Activated CD8-positive, alpha-beta T cell treated with anti-CD3 and anti-CD28 coated beads for 36 hours (primary cell): ENCODE data around the gene GLI1. TPM values are rescaled to one million over a fixed set of nuclear protein-coding genes. Genes with fewer than 3 reads are reported as not detected.

ENCODE experiments used
- ATAC-seq: fragments of 200-7000 bp; cut with Tn5 transposase; one replicate; pipeline ENCODE4 v1.10.0; 2021; ENCODE audit warnings: mild to moderate bottlenecking, moderate library complexity
- CTCF ChIA-PET: fragments of 350-600 bp; sonication (Branson Sonifier 250); formaldehyde crosslinking; loops from one replicate; lab custom pipeline; 2021; ENCODE audit warnings: antibody characterized with exemption; lab: Charles Lee
- POLR2A ChIA-PET: fragments of 350-600 bp; sonication (Branson Sonifier 250); formaldehyde crosslinking; loops from one replicate; lab custom pipeline; 2021; ENCODE audit warnings: antibody characterized with exemption; lab: Charles Lee
- DNase-seq: peaks from one replicate; pipeline ENCODE4 v3.0.0-alpha.2; 2020
- H3K27ac Mint-ChIP-seq: one replicate; pipeline ENCODE4 v1.8.0; 2021; ENCODE audit warnings: mild to moderate bottlenecking, mixed read lengths
- H3K27me3 Mint-ChIP-seq: one replicate; pipeline ENCODE4 v1.8.0; 2021; ENCODE audit warnings: mixed read lengths
- H3K36me3 Mint-ChIP-seq: one replicate; pipeline ENCODE4 v1.8.0; 2021; ENCODE audit warnings: low read depth, mixed read lengths
- H3K4me1 Mint-ChIP-seq: one replicate; pipeline ENCODE4 v1.8.0; 2021; ENCODE audit warnings: low read depth, mixed read lengths
- H3K4me3 Mint-ChIP-seq: one replicate; pipeline ENCODE4 v1.8.0; 2021; ENCODE audit warnings: mild to moderate bottlenecking, moderate library complexity, mixed read lengths
- H3K9me3 Mint-ChIP-seq: one replicate; pipeline ENCODE4 v1.8.0; 2021; ENCODE audit warnings: mixed read lengths
- intact Hi-C: fragments of 100-400 bp; cut with micrococcal nuclease; formaldehyde crosslinking; loops from one replicate; pipeline ENCODE4 v1.10.0; 2022
- total RNA-seq, 2 experiments: library from RNA; stranded (reverse); gene quantifications; one replicate each; pipeline ENCODE4 v1.2.3, GENCODE V29; 2021
- TF ChIP-seq, protein P1 (sequence below): fragments of 200-600 bp; IDR thresholded peaks from one replicate; pipeline ENCODE4 v1.8.0; 2022; ENCODE audit warnings: antibody characterized with exemption, mild to moderate bottlenecking

The GLI1 gene
- total RNA-seq, 2 experiments from 2014 or later, result 0.20 to 0.83 TPM

DNA sequence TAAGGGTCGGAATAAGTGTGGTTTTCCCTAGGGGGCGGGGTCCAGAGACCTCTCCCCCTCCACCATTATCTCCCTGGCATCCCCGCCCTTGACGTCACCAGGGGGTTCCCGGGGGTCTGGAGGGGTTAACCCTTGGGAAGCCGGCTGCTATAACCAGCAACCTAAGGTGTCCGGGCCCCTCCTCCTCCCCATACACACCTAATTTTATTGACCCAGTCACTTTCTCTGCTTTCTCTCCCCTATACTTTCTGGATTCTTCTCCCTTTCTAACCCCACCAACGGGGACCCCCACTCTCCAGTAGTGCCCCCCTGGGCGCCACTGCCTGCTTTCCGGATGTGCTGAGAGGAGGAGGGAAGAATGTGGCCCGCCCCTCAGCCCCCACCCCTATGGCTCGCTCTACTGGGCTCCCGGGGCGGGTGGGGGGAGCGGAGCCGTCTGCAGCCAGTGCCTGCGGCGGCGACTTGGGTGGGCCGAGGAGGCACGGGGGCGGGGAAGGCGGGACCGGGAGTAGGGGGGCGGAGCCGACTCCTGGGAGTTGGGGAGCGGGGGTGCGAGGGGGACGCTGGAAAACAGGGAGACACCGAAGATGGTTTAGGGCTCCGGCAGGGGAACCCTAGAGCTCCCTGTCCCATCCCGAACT, 1.8 kb downstream of the GLI1 start:
- CTCF ChIA-PET, result interaction anchor here (0.6 to 6.8 kb wide), 14 partner anchors 9 to 220 kb away, joined by 3 to 152 read pairs (median 6); partner anchors contain the start of genes ARHGAP9, DDIT3 and MARS1
- intact Hi-C loops, result no loop called here
- DNase-seq (peak; percentile 61), ATAC-seq (no peak)
- Mint-ChIP-seq H3K27ac (no peak overlapping the region), H3K27me3 (peaks cover 4% of the 10 kb centered on the region), H3K36me3 (no peaks in the 10 kb centered on the region), H3K4me1 (peaks cover 46% of the 10 kb centered on the region), H3K9me3 (no peaks in the 10 kb centered on the region), H3K4me3 (peak overlapping the region; percentile 83)
- TF ChIP-seq, protein P1, sequence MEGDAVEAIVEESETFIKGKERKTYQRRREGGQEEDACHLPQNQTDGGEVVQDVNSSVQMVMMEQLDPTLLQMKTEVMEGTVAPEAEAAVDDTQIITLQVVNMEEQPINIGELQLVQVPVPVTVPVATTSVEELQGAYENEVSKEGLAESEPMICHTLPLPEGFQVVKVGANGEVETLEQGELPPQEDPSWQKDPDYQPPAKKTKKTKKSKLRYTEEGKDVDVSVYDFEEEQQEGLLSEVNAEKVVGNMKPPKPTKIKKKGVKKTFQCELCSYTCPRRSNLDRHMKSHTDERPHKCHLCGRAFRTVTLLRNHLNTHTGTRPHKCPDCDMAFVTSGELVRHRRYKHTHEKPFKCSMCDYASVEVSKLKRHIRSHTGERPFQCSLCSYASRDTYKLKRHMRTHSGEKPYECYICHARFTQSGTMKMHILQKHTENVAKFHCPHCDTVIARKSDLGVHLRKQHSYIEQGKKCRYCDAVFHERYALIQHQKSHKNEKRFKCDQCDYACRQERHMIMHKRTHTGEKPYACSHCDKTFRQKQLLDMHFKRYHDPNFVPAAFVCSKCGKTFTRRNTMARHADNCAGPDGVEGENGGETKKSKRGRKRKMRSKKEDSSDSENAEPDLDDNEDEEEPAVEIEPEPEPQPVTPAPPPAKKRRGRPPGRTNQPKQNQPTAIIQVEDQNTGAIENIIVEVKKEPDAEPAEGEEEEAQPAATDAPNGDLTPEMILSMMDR, result no peak
- POLR2A ChIA-PET, result interaction anchor here (0.6 to 5.8 kb wide), 13 partner anchors 8 to 237 kb away, joined by 3 to 50 read pairs (median 3); partner anchors contain the start of genes ARHGAP9 and DDIT3

DNA sequence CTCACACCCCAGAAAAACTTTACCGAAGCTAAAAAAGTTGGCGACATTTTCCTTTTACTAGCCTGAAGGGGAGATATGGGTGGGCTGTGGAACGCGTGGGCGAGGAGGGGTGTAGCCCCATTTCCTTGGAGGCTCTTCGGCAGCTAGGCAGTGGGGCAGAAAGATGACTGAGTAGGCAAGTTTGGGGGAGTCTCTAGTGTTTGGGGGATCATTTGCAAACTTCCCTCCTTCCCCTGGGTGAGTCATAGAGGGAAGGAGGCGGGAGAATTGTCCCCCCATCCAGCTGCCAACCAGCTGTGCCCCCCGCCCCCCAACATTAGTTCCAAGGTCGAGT, 2.3 kb downstream of the GLI1 start:
- no peak for ATAC-seq
- peaks cover 42% of the 10 kb centered on the region for H3K4me1 Mint-ChIP-seq
- peaks cover under 1% of the 10 kb centered on the region for H3K36me3 Mint-ChIP-seq
- TF ChIP-seq, protein P1, result no peak
- peak overlapping the region; percentile 83 for H3K4me3 Mint-ChIP-seq
- intact Hi-C loops, result no loop called here
- ChIA-PET CTCF (interaction anchor here (0.6 to 6.8 kb wide), 14 partner anchors 9 to 220 kb away, joined by 3 to 152 read pairs (median 6); partner anchors contain the start of genes ARHGAP9, DDIT3 and MARS1), POLR2A (interaction anchor here (0.6 to 5.8 kb wide), 11 partner anchors 9 to 237 kb away, joined by 3 to 50 read pairs (median 8); partner anchors contain the start of genes ARHGAP9 and DDIT3)
- H3K27me3 Mint-ChIP-seq, result peaks cover 4% of the 10 kb centered on the region
- H3K9me3 Mint-ChIP-seq, result no peaks in the 10 kb centered on the region
- peak overlapping the region; percentile 16 for H3K27ac Mint-ChIP-seq
- peak; percentile 57 for DNase-seq

DNA sequence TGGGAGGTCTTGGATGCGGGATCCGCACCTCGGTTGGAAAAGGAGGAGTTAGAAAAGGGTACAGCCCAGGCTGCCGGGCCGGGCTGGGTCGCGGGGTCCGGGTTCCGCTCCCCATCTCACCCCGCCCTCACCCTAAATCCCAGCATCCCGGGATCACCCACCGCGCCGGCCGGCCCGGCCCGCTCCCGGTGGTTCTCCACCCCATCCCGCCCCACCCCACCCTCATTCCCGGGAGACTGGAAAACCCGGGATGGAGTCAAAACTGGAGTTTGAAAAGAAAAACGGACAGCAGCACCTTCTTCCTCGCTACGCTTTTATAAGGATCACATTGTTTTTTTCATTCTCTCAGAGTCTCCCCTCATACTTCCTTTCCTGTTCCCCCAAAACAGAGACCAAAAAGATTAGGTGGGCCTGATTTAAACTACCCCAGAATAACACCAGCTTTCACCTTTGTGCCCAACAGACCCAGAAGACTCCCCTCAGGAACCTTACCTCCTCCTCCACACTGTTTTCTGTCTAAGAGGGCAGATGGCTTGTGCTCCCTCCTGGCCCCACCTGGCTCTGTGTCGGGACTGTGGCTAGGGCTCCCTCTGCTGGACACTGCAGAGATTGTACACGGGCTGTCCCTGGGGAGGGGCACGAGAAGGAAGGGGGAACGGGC, 2.8 kb downstream of the GLI1 start:
- CTCF ChIA-PET, result interaction anchor here (0.6 to 6.8 kb wide), 13 partner anchors 9 to 218 kb away, joined by 3 to 152 read pairs (median 5); partner anchors contain the start of genes ARHGAP9, DDIT3 and MARS1
- POLR2A ChIA-PET, result interaction anchor here (0.6 to 5.8 kb wide), 9 partner anchors 9 to 238 kb away, joined by 3 to 50 read pairs (median 4); partner anchors contain the start of genes ARHGAP9 and DDIT3
- intact Hi-C loops, result no loop called here
- Mint-ChIP-seq H3K9me3 (no peaks in the 10 kb centered on the region), H3K4me1 (peaks cover 40% of the 10 kb centered on the region), H3K36me3 (peaks cover 5% of the 10 kb centered on the region), H3K4me3 (peak overlapping the region; percentile 83), H3K27ac (peak overlapping the region; percentile 88), H3K27me3 (peaks cover 4% of the 10 kb centered on the region)
- TF ChIP-seq, protein P1, result peak; percentile 89
- ATAC-seq (peak; percentile 78), DNase-seq (peak; percentile 94)

DNA sequence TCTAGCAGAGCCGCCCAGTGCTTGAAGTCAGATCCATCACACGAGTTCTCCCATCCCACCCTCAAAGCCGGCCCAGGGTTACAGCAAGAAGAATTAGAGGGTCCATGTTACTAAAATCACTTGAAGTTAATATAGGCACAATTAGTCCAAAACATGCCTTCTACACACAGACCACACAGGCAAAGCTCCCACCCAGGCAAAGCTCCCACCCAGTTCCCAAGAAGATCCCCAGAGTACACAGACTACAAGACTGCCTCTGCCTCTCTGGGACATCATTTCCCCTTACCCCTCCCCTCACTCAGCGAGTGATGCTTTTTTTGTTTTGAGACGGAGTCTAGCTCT, 3.3 kb downstream of the GLI1 start:
- peak overlapping the region; percentile 88 for H3K27ac Mint-ChIP-seq
- ATAC-seq (no peak), DNase-seq (no peak)
- H3K4me3 Mint-ChIP-seq, result peak overlapping the region; percentile 83
- ChIA-PET CTCF (interaction anchor here (0.8 to 6.8 kb wide), 14 partner anchors 9 to 228 kb away, joined by 3 to 152 read pairs (median 5); partner anchors contain the start of genes ARHGAP9 and MARS1), POLR2A (interaction anchor here (1.3 to 5.8 kb wide), 6 partner anchors 9 to 238 kb away, joined by 3 to 50 read pairs (median 8); partner anchors contain the start of genes ARHGAP9 and DDIT3)
- no peaks in the 10 kb centered on the region for H3K9me3 Mint-ChIP-seq
- TF ChIP-seq, protein P1, result no peak
- peaks cover 40% of the 10 kb centered on the region for H3K4me1 Mint-ChIP-seq
- intact Hi-C loops, result no loop called here
- peaks cover 9% of the 10 kb centered on the region for H3K36me3 Mint-ChIP-seq
- peaks cover 4% of the 10 kb centered on the region for H3K27me3 Mint-ChIP-seq
